Keratinocyte (primary cell): ENCODE measurements around the gene LHX3.

Experiments
- CTCF ChIP-seq, 3 experiments: IDR thresholded peaks in 1 of 3; conservative IDR thresholded peaks in 1 of 3; optimal IDR thresholded peaks in 1 of 3; 2 replicates in 2 of 3; 3 replicates in 1 of 3; pipeline versions ENCODE3 to v1.5.1; 2011; ENCODE audit warnings: low read length in 3 of 3, mild to moderate bottlenecking in 3 of 3, moderate library complexity in 2 of 3, control low read depth in 1 of 3, inconsistent platforms in 1 of 3; ENCODE audit not compliant: insufficient read depth in 2 of 3; ENCODE audit errors: extremely low read depth in 1 of 3
- EZH2 ChIP-seq: IDR thresholded peaks from one replicate; pipeline ENCODE4 v1.6.1; 2012; ENCODE audit warnings: inconsistent platforms, mild to moderate bottlenecking, low read length, moderate library complexity

- TF ChIP-seq CTCF (optimal IDR thresholded peaks at IDR 0.05 in 1 of 3, IDR thresholded peaks at IDR 0.05 in 1 of 3, conservative IDR thresholded peaks at IDR 0.05 in 1 of 3; ENCODE audit: extremely low read depth in 1 of 3, insufficient read depth in 2 of 3, low read length in 3 of 3) (no peak), EZH2 (no peak)
Measured at GRCh38 chr9:136194540-136194939, 10.4 kb downstream of the LHX3 start.
